Smooth muscle cell (in vitro differentiated cells): ENCODE measurements around the gene GPR183. TPM values are rescaled to one million over a fixed set of nuclear protein-coding genes. Genes with fewer than 3 reads are reported as not detected.

Source experiments
- DNase-seq: peaks from one replicate; lab custom pipeline; 2025; ENCODE audit not compliant: unreplicated experiment; lab: John Stamatoyannopoulos, UW
- H2AFZ ChIP-seq: fragments of 200-600 bp; sonication (generic); 2 replicates; pipeline ENCODE4 v1.6.0; 2016; ENCODE audit warnings: antibody characterized with exemption, low read depth, mild to moderate bottlenecking
- H3F3A ChIP-seq: fragments of 200-600 bp; sonication (generic); 2 replicates; pipeline ENCODE4 v1.6.0; 2017; ENCODE audit warnings: antibody characterized with exemption, low read depth
- H3K27ac ChIP-seq: fragments of 200-600 bp; sonication (generic); 2 replicates; pipeline ENCODE4 v1.5.1; 2016; ENCODE audit warnings: low read depth, mild to moderate bottlenecking
- H3K27me3 ChIP-seq: fragments of 200-600 bp; sonication (generic); 2 replicates; pipeline ENCODE4 v1.6.1; 2016; ENCODE audit warnings: low read depth, mild to moderate bottlenecking
- H3K36me3 ChIP-seq: fragments of 200-600 bp; sonication (generic); 2 replicates; pipeline ENCODE4 v1.5.1; 2016; ENCODE audit warnings: low read depth
- H3K4me1 ChIP-seq: fragments of 200-600 bp; sonication (generic); 2 replicates; pipeline ENCODE4 v1.5.1; 2016; ENCODE audit warnings: low read depth
- H3K4me2 ChIP-seq: fragments of 200-600 bp; sonication (generic); 2 replicates; pipeline ENCODE4 v1.6.0; 2016; ENCODE audit warnings: mild to moderate bottlenecking
- H3K4me3 ChIP-seq: fragments of 200-600 bp; sonication (generic); 2 replicates; pipeline ENCODE4 v1.5.1; 2016; ENCODE audit warnings: mild to moderate bottlenecking
- H3K79me2 ChIP-seq: fragments of 200-600 bp; sonication (generic); 2 replicates; pipeline ENCODE4 v1.6.0; 2016; ENCODE audit warnings: low read depth, mild to moderate bottlenecking
- H3K9ac ChIP-seq: fragments of 200-600 bp; sonication (generic); 2 replicates; pipeline ENCODE4 v1.6.0; 2016; ENCODE audit warnings: low read depth
- H3K9me3 ChIP-seq: fragments of 200-600 bp; sonication (generic); replicated peaks from 2 replicates; pipeline ENCODE4 v1.5.1; 2016; ENCODE audit warnings: low read depth
- H4K20me1 ChIP-seq: fragments of 200-600 bp; sonication (generic); 2 replicates; pipeline ENCODE4 v1.6.0; 2016; ENCODE audit warnings: low read depth
- CTCF ChIP-seq: fragments of 200-600 bp; sonication (generic); IDR thresholded peaks from 2 replicates; pipeline ENCODE4 v1.5.1; 2017; ENCODE audit warnings: borderline replicate concordance, mild to moderate bottlenecking, antibody characterized with exemption; ENCODE audit not compliant: insufficient read depth, poor library complexity, severe bottlenecking
- WGBS: methylation state at CpG from one replicate; pipeline ENCODE4 v1.1.7; 2016; ENCODE audit warnings: low lambda C conversion rate; 5-methylcytosine and 5-hydroxymethylcytosine counted together
- polyA plus RNA-seq: library from polyadenylated mRNA; unstranded; fragments of >200 nt; fragmentation: Nextera tagmentation; extraction: Ambion mirVana; gene quantifications from 2 replicates; pipeline ENCODE4 v1.2.1, GENCODE V29; 2016
- total RNA-seq: library from RNA; depleted of rRNA; stranded (reverse); fragments of >200 nt; gene quantifications from 2 replicates; pipeline ENCODE4 v1.2.3, GENCODE V29; 2014

The GPR183 gene
- total and polyA plus RNA-seq, 2 experiments from 2014 or later = 32.4 to 33.0 TPM

GRCh38 chr13:99288089-99288488 is 19.1 kb downstream of the GPR183 start:
- Histone ChIP-seq H3K79me2 (no peaks in the 10 kb centered on the region), H3K4me2 (no peak overlapping the region), H3K36me3 (no peaks in the 10 kb centered on the region), H3F3A (no peaks in the 10 kb centered on the region), H3K9me3 (no peaks in the 10 kb centered on the region), H3K4me1 (peaks cover 3% of the 10 kb centered on the region), H3K27me3 (no peaks in the 10 kb centered on the region), H4K20me1 (no peaks in the 10 kb centered on the region), H3K27ac (peak overlapping the region; percentile 37), H3K9ac (no peak overlapping the region), H3K4me3 (no peak overlapping the region), H2AFZ (no peak overlapping the region)
- 63% methylated on average over 2 of the region's 2 CpGs for WGBS
- no peak for TF ChIP-seq CTCF
- no peak for DNase-seq

- TF ChIP-seq CTCF = no peak
- DNase-seq = no peak
- Histone ChIP-seq H3K27ac (no peak overlapping the region), H3K9me3 (no peaks in the 10 kb centered on the region), H3F3A (no peaks in the 10 kb centered on the region), H3K36me3 (no peaks in the 10 kb centered on the region), H3K27me3 (no peaks in the 10 kb centered on the region), H3K4me3 (no peak overlapping the region), H4K20me1 (no peaks in the 10 kb centered on the region), H3K9ac (no peak overlapping the region), H2AFZ (no peak overlapping the region), H3K4me1 (peaks cover 8% of the 10 kb centered on the region), H3K79me2 (no peaks in the 10 kb centered on the region), H3K4me2 (no peak overlapping the region)
- 74% methylated on average over 4 of the region's 4 CpGs for WGBS
These were observed 19.6 kb downstream of the GPR183 start for GRCh38 chr13:99287551-99287950.

GRCh38 chr13:99285432-99286182 is 21.6 kb downstream of the GPR183 start:
- H3K9ac ChIP-seq = no peak overlapping the region
- no peaks in the 10 kb centered on the region for H3K79me2 ChIP-seq
- no peaks in the 10 kb centered on the region for H3F3A ChIP-seq
- H3K36me3 ChIP-seq = no peaks in the 10 kb centered on the region
- DNase-seq = no peak
- no peak for TF ChIP-seq CTCF
- H3K4me3 ChIP-seq = no peak overlapping the region
- no peaks in the 10 kb centered on the region for H4K20me1 ChIP-seq
- WGBS = 89% methylated on average over 10 of the region's 10 CpGs
- H3K9me3 ChIP-seq = no peaks in the 10 kb centered on the region
- H3K4me1 ChIP-seq = peaks cover 9% of the 10 kb centered on the region
- no peak overlapping the region for H3K4me2 ChIP-seq
- no peak overlapping the region for H3K27ac ChIP-seq
- no peak overlapping the region for H2AFZ ChIP-seq
- no peaks in the 10 kb centered on the region for H3K27me3 ChIP-seq
